NCI-H748 (cell line): Measurements from ENCODE around the gene TACSTD2.
"Not testable (repeated sequence)": the region's sequence is repeated elsewhere in the genome, so short reads cannot be mapped to it uniquely, and the experiment has no call there.

ENCODE experiments used
- DNase-seq: peaks from one replicate; lab custom pipeline; 2025; ENCODE audit not compliant: unreplicated experiment; lab: John Stamatoyannopoulos, UW

TACSTD2 gene

DNA sequence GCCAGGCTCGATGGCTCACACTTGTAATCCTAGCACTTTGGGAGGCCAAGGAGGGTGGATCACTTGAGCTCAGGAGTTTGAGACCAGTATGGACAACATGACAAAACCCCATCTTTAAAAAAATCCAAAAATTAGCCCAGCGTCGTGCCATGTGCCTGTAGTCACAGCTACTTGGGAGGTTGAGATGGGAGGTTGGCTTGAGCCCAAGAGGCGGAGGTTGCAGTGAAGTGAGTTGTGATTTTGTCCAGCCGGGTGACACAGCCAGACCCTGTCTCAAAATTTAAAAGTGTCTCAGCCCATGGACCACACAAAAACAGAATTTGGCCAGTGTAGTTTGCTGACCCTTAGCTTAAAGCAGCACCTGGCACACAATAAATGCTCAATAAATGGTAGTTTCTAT, 11.3 kb upstream of the TACSTD2 start:
- no peak for DNase-seq

DNA sequence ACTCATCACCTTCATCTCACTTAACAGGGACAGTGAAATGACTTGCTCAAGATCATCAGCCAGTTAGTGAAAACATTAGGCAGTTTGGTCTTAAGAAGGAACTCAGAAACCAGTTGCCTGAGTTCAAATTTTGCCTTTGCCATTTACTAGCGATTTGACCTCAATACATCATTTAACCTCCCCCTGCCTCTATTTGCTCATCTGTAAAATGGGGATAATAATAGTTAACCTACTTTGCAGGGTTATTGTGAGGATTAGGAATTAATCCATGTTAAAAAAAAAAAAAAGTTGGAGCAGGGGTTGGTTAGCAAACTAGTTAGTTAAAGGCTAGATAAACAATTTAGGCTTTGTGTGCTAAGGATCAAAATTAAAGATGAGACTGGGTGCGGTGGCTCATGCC, 10.6 kb upstream of the TACSTD2 start:
- DNase-seq: no peak

DNA sequence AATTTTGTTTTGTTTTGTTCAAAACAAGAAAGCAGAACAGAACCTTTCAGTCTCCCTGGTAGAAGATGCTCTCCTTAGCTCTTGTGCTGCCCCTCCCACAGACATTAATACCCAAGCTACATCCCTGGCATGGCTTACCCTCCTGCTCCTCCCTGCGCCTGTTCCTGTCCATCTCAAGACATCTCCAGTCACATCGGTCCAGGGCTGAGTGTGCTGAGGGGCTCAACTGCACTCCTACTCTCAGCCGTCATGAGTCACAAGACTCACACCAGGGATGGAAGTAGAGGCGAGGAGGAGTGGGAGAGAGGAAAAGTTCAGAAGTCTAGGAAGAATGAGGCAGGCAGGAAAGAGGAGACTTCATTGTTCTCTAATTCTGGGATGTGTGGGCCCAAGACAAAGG, 9.2 kb upstream of the TACSTD2 start:
- DNase-seq: no peak

DNA sequence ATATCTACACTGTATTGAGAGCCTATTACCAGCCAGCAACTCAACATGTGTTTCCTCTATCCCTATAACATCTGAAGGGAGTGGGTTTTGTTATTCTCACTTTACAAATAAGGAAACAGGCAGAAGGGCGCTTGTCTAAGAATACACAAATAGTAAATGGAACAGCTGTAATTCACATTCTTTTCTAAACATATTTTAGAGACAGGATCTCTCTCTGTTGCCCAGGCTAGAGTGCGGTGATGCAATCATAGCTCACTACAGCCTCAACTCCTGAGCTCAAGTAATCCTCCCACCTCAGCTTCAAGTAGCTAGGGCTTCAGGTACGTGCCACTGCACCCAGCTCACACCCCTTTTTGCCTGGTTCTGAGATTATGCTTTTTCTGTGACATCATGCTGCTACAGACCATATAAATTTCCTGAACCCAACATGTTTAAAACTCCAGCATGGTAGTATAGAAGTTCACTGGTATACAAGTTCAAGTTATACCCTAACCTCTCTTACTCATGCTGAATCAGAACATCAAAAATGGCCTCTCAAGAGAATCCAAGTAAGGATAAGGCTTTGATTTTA, 8.6 kb upstream of the TACSTD2 start:
- DNase-seq: no peak

DNA sequence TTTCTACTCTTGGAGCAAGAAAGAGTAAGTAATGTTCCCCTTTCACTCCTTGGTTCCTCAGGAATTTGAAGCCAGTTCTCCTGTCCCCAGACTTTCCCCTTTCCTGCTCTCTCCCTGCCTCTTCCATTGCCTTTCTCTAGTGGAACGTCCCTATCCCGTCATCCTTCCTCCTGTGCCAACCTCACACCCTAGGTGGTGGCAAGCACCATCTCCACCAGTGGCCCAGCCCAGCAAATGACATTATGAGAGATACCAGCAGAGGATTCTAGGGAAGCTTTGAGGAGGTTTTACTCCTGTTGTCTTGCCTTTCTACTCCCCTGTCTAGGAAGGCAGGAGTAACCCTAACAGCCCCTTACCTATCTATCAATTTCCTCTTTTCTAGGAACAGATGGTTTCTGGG, 8.1 kb upstream of the TACSTD2 start:
- no peak for DNase-seq

DNA sequence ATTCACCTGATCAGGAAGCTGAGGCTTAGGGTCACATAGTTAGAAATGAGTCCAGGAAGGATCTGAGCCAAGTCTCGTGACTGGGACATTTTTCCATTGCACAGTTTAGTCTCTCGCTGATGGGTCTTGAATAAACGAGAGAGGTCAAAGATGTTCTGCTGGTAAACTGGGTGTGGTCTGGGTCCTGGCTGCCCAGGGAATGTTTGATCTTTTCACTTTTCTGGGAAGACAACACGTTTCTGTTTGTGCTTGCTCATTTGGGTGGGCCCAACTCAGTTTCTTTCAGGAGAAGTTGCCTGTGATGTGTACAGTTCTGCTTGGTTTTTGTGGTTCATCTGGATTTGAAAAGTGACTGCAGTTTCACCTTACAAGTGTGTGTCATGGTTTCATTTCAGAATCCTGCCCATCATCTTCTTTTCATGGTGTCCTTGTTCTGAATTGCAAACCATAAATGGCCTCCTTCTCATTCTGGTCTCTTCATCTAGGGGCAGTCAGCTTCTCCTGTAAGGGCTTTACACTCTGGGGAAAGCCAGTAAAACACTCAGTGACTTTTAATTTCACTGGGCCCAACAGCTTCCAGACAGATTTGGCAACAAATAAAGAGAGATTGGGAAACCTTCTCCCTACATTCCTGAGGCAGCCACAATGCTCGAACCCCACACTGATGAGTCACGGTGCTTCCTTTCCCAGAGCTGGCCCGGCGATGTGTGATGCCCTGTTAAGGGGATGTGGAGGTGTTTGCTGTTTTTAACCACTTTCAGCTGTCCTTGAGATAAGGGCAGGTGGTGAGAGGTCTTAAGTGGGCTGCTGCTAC, 7.2 kb upstream of the TACSTD2 start:
- no peak for DNase-seq

DNA sequence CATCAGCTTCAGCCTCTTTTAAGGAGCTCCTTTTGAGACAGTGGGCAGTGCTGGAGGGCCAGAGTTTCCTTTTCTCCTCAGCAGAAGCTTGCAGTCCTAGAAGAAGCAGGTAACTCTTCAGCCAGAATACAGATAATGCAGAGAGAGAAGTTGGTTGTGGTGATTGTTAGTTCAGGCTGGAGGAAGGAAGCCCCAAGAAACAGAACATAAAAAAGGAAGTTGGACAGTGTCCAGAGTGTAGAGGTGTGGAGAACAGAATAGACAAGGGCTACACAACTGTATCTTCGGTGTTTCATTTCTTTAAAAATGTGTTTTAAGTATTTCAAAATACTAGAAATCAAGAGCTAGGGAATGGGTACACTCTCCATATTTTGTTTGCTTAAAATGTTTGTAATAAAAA, 6.4 kb upstream of the TACSTD2 start:
- DNase-seq: no peak

DNA sequence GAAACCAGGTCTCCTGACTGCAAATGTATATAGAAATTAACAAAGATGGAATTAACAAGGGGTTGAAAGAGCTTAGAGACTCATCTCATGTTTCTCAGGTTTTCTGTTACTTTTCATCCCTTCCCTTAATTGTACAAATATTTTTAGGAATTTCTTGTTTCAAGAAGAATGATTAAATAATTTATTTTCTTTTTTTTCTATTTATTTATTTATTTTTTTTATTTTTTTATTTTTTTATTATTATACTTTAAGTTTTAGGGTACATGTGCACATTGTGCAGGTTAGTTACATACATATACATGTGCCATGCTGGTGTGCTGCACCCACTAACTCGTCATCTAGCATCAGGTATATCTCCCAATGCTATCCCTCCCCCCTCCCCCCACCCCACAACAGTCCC, 5.1 kb upstream of the TACSTD2 start:
- not testable (repeated sequence) for DNase-seq

DNA sequence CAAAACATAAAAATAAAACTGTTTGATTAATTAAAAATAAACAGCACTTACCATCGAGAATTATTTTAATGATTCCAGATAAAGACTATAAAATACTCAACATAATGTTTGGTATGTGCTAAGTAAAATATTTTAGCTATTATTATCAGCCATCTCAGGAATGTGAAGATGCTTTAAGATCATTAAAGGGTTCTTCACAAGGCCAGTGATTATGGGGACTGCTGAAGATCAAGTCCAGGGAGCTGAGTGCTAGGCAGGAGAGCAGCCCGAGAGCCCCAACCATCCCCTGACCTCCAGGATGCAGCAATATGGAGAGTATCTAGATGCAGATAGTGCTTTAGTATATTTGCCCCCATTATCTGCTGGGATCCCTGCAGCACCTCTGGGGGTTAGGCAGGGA, 4.6 kb upstream of the TACSTD2 start:
- no peak for DNase-seq

DNA sequence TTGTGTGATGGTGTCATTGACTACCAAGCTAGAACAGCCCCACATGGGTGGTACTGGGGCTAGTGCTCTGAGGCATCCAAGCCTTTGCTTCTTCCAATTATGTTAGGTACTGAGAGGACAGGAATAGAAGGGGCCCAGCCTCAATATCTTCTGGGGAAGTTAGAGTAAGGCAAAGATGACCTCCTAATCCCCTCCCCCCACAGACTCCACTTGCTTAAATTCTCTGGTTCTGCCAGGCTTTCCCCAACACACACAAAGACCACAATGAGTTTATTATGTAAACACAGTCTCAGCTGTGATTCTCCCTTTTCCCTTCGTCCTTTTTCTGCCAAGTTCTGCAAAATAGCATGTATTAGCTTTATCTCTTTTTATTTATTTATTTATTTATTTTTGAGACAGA, 3.1 kb upstream of the TACSTD2 start:
- DNase-seq: no peak

DNA sequence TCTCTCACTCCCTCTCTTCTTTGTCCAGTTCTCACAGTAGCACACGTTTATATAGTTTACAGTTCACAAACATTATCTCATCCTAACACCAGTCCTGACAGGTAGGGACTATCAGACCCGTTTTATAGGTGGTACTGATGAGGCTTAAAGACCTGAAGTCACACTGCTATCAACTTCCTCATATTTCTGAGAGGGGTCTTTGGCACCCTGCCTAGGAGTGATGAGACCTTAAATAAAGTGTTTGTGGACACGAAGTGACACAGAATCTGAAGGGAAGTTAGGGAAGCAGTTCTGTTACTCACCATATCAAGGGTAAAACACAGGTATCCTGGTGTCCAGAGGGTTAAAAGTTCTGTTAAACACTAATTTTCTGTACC, 590 bp upstream of the TACSTD2 start:
- no peak for DNase-seq

DNA sequence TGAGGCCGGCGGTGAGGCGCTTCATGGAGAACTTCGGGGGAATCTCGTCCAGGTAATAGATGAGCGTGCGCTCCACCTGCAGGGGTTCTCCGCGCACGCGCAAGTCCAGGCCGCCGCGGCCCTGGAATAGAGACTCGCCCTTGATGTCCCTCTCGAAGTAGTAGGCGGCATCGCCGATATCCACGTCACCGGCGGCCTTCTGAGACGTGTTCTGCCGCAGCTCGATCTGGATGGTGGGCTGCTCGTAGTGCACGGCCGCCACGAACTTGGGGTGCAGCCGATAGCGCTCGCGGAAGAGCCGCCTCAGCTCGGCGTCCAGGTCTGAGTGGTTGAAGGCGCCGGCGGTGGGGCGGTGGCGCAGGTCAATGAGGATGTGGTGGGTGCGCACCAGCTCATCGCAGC, 726 bp downstream of the TACSTD2 start:
- DNase-seq: peak; percentile 34

DNA sequence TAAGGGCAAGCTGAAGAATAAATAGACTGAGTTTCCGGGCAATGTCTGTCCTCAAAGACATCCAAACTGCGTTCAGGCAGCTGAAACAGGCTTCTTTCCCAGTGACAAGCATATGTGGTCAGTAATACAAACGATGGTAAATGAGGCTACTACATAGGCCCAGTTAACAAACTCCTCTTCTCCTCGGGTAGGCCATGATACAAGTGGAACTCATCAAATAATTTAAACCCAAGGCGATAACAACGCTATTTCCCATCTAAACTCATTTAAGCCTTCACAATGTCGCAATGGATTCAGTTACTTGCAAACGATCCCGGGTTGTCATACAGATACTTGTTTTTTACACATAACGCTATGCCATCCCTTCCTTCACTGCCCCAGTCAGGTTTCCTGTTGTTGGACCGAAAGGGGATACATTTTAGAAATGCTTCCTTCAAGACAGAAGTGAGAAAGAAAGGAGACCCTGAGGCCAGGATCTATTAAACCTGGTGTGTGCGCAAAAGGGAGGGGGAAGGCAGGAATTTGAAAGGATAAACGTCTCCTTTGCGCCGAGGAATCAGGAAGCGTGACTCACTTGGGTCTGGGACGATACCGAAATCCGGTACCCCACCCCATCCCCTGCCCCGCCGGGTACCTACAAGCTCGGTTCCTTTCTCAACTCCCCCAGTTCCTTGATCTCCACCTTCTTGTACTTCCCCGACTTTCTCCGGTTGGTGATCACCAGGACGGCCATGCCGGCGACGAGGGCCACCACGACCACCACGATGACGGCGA, 1.3 kb downstream of the TACSTD2 start:
- DNase-seq: no peak

DNA sequence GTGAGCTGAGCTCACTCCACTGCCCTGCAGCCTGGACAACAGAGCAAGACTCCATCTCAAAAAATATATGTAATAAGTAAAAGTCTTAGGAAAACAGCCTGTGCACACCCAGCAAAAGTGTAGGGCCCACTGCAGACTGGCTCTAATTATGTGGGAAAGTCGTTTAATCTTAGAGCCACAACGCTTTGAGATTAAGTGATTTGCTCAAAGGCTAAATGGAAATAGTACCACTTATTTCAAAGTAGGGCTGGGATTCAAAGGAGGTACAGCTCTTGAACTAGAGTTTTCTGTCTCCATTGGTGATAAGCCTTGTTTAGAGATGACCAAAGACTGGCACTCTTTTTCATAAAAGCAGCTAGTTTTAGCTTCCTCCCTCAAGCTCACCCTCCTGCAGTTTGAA, 2.2 kb downstream of the TACSTD2 start:
- no peak for DNase-seq

DNA sequence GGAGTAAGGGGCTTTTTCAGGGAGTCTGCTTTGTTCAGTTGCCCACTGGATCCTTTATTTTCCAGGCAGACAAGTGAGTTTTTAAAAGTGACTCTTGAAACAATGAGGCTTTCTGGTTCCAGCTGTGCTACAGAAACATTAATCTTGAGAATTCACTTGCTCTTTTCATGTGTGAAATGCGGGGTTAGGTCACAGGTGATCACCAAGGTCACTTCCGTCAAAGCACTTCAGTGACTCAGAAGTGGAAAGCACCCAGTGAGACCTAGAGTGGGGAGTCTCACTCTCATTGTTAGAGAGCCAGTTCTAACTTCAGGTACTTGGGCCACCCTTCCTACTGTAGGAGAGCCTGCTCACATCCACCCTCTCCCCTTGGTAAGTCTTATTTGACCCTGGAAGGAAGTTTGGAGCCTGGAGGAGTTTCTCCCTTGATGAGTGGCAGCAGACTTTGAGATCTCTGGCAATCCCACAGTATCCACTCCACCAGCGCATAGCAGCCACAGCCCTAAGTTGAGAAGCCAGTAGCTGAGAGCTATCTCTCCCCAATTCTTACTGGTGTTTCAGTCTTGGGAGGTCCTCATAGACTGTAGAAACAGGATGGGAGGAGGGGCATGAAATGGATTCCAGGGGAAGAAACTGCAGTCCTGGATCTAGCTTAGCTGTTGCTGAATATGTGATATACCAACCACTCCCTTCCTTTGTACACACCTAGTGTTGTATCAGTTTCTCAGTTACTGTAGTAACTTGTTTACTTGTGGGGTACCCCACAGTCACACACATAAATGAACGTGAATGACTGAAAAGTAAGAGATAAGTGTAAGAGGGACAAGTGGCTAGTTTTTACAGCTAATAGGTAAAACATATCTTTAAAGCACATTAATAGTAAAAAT, 3.1 kb downstream of the TACSTD2 start:
- DNase-seq: no peak

DNA sequence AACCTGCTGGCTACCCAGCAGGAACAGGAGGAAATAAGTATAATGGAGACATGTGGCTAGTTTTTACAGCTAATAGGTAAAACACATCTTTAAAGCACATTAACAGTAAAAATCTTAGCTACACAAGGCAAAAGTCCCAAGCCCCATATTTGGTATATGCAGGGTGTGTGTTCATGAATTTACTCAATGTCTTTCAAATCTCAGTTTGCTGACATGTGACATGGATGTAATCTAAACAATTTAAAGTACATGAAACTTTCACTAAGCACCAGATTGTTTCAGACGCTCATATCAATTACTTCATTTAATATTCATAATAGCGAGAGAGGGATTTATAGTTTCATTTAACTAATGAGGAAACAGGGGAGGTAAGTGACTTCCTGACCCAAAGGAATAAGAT, 3.9 kb downstream of the TACSTD2 start:
- no peak for DNase-seq

DNA sequence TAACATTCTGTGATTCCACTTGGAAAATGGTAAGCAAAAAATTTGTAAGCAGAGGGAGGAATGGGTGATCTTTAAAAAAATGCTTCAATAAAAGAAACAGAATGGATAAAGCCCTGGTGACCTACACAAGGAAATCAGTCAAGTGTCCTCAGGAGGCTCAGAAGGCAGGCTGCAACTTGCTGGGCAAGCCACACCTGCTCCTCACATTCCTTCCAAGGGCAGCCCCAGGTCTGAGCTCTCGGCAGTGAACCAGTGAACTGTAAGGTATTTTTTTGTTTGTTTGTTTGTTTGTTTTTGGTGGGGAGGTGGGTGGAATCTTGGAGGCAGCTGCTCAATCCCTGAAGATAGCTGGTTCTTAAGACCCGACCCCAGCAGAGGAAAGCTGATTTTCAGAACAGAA, 4.4 kb downstream of the TACSTD2 start:
- no peak for DNase-seq

DNA sequence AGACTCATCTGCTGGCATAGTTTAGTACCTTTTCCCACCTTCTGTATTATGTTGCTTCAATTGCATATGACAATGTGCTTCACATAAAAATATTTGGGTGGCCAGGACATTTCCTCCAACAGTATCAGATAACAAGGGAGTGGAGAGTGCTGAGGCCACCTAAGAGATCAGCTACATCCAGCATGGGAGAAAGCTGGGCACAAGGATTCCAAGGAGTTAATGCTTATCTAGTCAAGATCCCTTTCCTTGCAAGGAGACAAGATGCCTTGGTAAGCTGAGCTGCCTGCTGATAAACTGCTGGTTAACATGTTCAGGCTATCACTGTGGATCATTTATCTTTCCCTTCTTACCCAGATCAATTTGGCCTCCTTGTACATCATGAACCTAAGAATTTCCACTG, 5.4 kb downstream of the TACSTD2 start:
- DNase-seq: no peak

DNA sequence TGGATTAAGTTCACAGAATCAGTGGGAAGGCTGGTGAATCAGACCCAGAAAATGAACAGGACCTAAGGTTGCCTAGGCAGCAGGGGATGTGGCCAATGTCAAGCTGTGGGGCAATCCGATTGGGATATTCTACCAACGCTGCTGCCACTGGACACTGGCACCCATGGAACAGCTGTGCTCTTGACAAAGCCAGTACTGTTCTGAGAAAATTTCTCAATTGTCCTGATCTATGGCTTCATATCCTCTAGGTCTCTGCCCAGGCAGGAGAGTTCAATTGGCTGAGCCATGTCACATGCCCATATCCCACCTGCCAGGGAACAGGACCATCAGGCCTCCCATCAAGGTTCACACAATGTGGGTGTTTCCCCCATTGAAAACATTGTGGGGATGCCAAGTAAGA, 6.2 kb downstream of the TACSTD2 start:
- no peak for DNase-seq

DNA sequence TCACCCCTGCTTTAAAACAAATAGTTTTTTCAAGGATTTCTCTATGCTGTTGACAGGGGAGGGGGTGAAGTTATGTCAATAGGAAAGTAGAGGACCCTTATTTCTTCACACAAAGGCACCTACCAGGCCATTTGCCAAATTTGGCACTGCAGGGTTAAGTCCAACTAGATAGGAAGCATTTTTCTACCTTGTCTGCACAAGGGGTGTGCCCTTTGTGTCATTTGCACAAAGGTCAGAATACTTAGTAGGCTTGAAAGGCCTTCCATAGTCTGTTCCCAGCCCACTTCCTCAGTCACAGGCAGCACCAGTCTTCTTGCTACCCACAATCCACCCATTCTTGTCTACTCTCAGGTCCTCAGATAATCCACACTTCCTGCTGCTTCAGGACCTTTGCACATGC, 7.0 kb downstream of the TACSTD2 start:
- DNase-seq: no peak

DNA sequence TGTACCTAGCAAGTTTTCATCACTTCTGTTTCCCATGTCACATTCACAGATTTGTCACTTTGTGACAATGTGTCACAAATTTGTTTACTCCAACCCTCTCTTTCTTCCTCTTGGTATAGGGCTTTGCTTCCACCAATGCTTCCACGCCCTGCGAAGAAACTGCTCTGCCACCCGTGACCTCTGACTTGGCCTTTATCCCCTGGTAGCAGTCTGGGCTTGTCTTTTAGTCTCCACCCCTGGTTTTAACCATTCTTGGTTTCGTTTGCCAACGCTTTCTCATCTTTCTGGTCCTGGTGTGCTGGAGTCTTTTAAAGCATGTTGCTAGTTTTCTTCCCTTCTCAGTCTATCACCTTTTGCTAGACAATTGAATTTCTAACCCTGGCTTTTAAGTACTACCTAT, 8.1 kb downstream of the TACSTD2 start:
- no peak for DNase-seq
